HL-60 (cell line): ENCODE data around the gene TRIM72.
"Not testable (repeated sequence)": the region's sequence is repeated elsewhere in the genome, so short reads cannot be mapped to it uniquely, and the experiment has no call there.

Experiments
- DNase-seq, 2 experiments: peaks; one replicate each; pipeline ENCODE4 v3.0.0-alpha.2; 2010 to 2020; ENCODE audit warnings: low read depth in 1 of 2, low spot score in 1 of 2
- H3K27ac ChIP-seq: fragments of 250-450 bp; sonication (Bioruptor Pico); replicated peaks from 2 replicates; pipeline ENCODE4 v1.5.1; 2020; ENCODE audit warnings: mild to moderate bottlenecking, moderate library complexity
- H3K27me3 ChIP-seq: fragments of 250-450 bp; sonication (Bioruptor Pico); 2 replicates; pipeline ENCODE4 v1.5.1; 2021; ENCODE audit warnings: mild to moderate bottlenecking, moderate library complexity; ENCODE audit not compliant: insufficient read depth, poor library complexity, severe bottlenecking
- H3K4me3 ChIP-seq: replicated peaks from 2 replicates; pipeline ENCODE4 v1.5.1; 2011; ENCODE audit warnings: mild to moderate bottlenecking, control low read depth, low read length; ENCODE audit not compliant: insufficient read depth
- CTCF ChIP-seq: IDR thresholded peaks from one replicate; pipeline ENCODE4 v1.5.1; 2011; ENCODE audit warnings: low read length, control low read depth, inconsistent platforms; ENCODE audit not compliant: insufficient read depth
- GABPA ChIP-seq: IDR thresholded peaks from 2 replicates; pipeline ENCODE4 v1.6.1; 2012; ENCODE audit warnings: low read depth
- POLR2AphosphoS5 ChIP-seq: IDR thresholded peaks from 2 replicates; pipeline ENCODE4 v1.6.1; 2012; ENCODE audit warnings: low read depth
- REST ChIP-seq: IDR thresholded peaks from 2 replicates; pipeline ENCODE4 v1.6.1; 2012; ENCODE audit warnings: low read depth; ENCODE audit not compliant: insufficient replicate concordance
- SPI1 ChIP-seq: IDR thresholded peaks from 2 replicates; pipeline ENCODE4 v1.6.1; 2012; ENCODE audit warnings: low read depth, mild to moderate bottlenecking, borderline replicate concordance

Gene TRIM72

GRCh38 chr16:31274831-31275816, 61.2 kb downstream of the TRIM72 start:
- TF ChIP-seq GABPA, result no peak
- no peak for TF ChIP-seq CTCF
- no peak for TF ChIP-seq SPI1
- no peak overlapping the region for H3K27ac ChIP-seq
- no peak for DNase-seq
- no peak overlapping the region for H3K4me3 ChIP-seq
- H3K27me3 ChIP-seq, result no peaks in the 10 kb centered on the region

- Histone ChIP-seq H3K27ac (no peak overlapping the region), H3K27me3 (no peaks in the 10 kb centered on the region), H3K4me3 (no peak overlapping the region)
- DNase-seq, result no peak
- TF ChIP-seq POLR2AphosphoS5 (no peak), CTCF (no peak), REST (no peak), GABPA (no peak), SPI1 (no peak)
Observed at GRCh38 chr16:31276600-31276999, 62.7 kb downstream of the TRIM72 start.

GRCh38 chr16:31277659-31278260, 63.8 kb downstream of the TRIM72 start:
- TF ChIP-seq POLR2AphosphoS5 (no peak), REST (no peak), SPI1 (no peak), GABPA (no peak), CTCF (no peak)
- Histone ChIP-seq H3K27me3 (no peaks in the 10 kb centered on the region), H3K4me3 (no peak overlapping the region), H3K27ac (no peak overlapping the region)
- no peak for DNase-seq

GRCh38 chr16:31278853-31279252, 64.9 kb downstream of the TRIM72 start:
- not testable (repeated sequence) for DNase-seq

More at GRCh38 chr16:31278853-31279252, 64.9 kb downstream of the TRIM72 start:
- H3K27ac ChIP-seq, H3K4me3 ChIP-seq, H3K27me3 ChIP-seq: not testable (repeated sequence)
